ENCODE measurements around the gene MT3.
A peak's percentile ranks its signal among the peaks of the same experiment; 100 is the strongest.
"Not testable (repeated sequence)": the region's sequence is repeated elsewhere in the genome, so short reads cannot be mapped to it uniquely, and the experiment has no call there.

Gene MT3

GRCh38 chr16:56610017-56610608, 20.8 kb downstream of the MT3 start:
- DNase-seq, result no peak

DNA sequence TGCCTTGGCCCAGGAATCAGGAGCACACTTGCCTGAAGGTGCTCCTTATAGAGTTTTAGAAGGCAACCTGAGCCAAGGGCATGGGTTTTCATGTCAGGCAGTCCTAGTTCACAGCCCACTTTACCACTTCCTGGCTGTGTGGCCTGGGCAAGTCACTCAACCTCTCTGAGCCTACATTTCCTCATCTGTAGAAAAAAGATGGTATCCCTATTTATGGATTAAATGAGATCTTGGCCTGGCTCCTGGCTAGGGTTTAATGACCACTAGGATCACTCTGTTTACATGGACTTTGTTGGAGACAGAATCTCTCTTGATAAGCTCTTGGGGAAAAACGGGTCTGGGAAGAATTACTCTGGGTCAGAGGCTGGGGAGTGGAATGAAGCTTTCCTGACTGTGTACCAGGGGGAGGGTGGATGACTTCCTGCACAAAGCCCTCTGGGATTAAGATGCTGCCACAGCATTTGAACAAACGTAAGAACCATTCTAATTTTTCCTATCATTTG, 21.3 kb downstream of the MT3 start:
- no peak for DNase-seq

DNA sequence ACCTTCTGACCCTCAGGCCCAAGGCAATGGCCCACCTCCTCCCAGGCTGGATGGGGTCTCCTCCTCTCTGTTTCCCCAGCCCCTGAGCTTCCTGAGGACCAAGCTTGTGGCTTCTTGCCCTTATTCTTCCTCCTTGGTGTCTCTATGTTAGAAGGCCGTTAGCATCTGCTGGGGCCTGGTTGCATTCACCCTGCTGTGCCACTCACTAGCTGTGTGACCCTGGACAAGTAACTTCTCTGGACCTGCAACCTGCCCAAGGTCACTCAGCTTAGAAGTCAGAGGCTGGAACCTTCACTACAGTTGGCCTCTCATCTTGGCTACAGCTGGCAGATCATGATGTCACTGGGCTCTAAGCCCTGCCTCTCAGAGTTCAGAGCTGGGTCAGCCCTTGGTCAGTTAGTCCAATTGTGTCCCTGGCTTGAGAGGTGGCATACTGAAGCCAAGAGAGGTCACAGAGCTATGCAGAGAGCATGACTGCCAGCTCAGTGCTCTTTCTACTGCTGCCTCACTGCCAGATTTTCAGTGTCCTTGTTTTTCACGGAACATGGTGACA, 22.0 kb downstream of the MT3 start:
- DNase-seq, result no peak

GRCh38 chr16:56613706-56614105, 24.4 kb downstream of the MT3 start:
- DNase-seq, result no peak

DNA sequence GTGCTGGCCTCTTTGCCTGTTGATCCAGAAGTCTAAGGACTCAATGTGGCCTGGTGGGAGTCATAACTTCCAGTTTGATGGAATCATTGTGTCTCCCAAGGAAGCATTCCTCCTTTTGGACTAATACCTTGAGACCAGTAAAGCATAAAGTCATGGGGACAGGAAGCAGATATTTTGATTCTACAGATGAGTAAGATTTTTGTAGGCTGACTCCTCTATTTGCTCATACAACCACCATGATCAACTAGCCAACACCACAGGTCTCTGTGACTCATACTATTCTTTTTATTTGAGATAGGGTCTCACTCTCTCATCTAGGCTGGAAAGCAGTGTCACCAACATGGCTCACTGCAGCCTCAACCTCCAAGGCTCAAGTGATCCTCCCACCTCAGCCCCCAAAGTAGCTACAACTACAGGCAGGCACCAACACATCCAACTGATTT, 25.2 kb downstream of the MT3 start:
- DNase-seq, result no peak

DNA sequence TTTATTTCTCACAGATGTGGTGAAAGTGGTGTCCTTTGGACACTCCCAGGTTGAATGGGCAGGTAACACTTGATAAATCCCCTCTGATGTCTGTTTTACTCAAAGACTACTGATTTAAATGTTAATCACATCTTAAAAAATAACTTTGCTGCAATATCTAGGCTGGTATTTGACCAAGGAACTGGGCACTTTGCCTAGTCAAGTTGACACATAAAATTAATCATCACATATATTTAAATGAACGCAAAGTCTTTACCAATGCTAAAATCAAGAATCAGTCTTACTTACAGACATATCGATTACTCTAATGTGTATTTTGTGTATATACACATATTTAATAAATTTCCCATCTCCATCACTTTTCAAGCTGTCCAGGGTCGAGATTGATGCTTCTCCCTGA, 26.0 kb downstream of the MT3 start:
- DNase-seq, result no peak

DNA sequence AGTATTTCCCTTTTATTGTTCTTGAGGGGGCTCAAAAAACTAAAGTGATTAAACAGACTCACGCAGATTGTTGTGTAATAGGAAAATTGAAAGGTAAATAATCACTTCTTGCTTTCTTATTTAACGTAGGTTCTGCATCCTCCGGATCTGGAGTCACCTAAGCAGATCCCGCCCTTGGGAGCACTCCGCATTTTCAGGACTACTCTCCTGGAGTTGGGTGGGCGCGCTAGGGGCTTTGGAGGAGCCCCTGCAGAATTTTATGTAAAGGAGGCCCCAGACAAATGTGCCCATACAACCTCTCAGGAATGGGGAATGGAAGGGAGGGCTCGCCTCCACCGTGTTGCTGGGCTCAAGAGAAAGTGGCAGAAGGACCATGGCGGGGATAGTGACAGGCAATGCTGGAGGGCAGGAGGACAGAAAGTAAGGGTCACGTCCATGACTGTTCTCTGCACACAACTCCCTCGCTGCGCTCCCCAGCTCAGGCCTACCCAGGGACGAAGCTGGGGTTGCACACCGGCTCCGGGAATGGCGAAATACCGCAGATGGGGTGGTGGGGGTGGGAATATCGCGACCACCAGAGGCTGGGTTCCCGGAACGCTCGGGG, 27.4 kb downstream of the MT3 start:
- DNase-seq, result no peak

DNA sequence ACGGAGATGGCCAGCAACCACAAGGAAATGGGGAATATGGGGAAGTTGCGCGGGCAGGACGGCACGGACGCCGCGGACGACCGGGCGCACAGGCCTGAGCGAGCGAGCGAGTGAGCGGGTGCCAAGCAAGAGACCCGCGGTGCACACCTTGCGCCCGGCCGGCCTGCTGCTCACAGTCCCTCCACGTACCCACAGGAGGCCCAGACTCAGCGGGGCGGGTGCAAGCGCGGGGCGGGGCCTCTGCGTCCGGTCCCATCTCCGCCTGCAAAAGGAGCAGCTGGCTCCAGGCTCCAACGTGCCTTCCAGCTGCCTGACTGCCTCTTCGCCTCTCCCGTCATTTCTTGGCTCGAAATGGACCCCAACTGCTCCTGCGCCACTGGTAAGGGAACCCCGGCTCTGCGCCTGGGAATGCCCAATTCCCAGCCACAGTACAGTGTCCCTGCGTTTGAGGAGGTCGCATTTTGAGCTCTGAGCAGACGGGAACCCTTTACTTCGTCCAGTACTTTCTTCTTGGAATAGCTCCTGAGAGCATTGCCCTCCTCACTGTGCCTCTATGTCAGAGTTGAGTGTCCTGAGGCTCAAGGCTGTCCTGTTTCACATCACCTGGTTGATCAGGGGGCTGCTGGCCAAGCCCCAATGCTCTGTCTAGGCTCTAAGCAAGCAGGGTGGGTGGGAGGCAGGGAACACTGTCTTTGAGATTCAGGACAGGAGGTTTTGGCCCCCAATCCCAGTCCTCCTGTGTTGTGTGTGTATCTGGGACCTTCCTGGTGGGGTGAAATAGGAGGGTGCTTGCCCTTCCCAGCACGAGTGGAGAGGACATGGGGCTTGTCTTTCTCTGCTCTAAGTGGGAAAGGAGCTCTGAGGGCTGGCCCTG, 28.1 kb downstream of the MT3 start:
- DNase-seq, result no peak

DNA sequence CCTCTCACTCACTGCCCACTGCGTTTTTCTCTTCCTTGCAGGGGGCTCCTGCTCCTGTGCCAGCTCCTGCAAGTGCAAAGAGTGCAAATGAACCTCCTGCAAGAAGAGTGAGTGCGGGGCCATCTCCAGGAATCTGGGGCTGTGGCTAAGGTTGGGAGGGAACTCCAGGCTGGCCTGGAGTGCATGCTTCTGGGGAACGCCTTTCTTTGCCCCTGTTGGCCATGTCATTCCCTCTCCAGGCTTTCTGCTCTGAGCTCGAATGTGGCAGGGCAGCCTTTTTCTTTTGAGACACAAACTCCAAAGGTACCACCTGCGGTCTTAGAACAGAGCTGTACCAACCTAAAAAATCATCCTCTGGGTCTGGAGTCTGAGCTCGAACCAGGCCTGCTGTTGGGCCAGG, 28.8 kb downstream of the MT3 start:
- DNase-seq, result no peak

DNA sequence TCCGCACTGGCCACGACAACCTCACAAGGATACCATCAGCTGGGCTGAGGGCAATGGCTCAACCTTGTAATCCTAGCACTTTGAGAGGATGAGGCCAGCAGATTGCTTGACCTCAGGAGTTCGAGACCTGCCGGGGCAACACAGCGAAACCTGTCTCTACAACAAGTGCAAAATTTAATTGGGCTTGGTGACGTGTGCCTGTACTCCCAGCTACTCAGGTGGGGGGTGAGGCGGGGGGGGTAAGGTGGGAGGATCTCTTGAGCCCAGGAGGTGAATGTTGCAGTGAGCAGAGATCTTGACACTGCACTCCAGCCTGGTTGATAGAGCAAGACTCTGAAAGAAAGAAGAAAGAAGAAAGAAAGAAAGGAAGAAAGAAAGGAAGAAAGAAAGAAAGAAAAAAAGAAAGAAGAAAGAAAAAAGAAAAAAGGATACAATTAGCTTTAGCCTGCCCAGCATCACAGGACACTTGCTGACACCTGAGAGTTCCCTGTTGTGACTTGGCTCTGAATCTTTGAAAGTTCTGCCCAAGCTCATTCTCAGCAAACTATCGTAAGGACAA, 31.1 kb downstream of the MT3 start:
- no peak for DNase-seq

DNA sequence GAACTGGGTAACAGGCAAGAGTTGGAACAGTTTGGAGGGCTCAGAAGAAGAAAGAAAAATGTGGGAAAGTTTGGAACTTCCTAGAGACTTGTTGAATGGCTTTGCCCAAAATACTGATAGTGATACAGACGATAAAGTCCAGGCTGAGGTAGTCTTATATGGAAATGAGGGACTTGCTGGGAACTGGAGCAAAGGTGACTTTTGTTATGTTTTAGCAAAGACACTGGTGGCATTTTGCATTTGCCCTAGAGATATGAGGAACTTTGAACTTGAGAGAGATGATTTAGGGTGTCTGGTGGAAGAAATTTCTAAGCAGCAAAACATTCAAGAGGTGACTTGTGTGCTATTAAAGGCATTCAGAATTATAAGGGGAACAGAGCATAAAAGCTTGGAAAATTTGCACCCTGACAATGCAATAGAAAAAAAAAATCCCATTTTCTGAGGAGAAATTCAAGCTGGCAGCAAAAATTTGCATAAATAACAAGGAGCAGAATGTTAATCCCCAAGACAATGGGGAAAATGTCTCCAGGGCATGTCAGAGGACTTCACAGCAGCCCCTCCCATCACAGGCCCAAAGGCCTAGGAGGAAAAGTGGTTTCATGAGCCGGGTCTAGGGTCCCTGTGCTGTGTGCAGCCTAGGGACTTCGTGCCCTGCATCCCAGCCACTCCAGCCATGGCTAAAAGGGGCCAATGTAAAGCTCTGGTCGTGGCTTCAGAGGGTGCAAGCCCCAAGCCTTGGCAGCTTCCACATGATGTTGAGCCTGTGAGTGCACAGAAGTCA, 32.5 kb downstream of the MT3 start:
- DNase-seq, result not testable (repeated sequence)

GRCh38 chr16:56623184-56623583, 33.9 kb downstream of the MT3 start:
- DNase-seq, result not testable (repeated sequence)

DNA sequence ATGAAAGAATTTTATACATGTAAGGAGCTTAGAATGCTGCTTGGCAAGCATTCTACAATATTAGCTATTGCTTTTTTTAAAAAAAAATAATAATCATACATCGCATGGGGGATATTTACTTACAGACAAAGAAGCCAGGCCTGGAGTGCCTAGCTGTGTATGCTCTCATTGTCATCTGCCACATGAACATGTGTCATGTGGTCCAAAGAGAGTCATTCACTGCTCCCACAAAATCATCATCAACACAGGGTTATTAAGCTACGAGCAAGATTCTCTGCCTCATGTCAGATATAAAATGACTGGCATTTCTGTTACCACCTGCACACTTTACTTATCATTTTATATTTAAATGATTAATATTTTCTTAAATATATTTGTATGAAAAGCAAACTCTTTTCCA, 34.3 kb downstream of the MT3 start:
- no peak for DNase-seq

GRCh38 chr16:56625140-56625942, 36.0 kb downstream of the MT3 start, which contains the start of gene MT1E:
Gene MT1E, plus strand, starts transcription at chr16:56625781. Its CDS starts 71 bp downstream, at chr16:56625852.
- peak; percentile 73 for DNase-seq

- DNase-seq, result peak; percentile 73
These were observed 36.8 kb downstream of the MT3 start for GRCh38 chr16:56625943-56626654.

DNA sequence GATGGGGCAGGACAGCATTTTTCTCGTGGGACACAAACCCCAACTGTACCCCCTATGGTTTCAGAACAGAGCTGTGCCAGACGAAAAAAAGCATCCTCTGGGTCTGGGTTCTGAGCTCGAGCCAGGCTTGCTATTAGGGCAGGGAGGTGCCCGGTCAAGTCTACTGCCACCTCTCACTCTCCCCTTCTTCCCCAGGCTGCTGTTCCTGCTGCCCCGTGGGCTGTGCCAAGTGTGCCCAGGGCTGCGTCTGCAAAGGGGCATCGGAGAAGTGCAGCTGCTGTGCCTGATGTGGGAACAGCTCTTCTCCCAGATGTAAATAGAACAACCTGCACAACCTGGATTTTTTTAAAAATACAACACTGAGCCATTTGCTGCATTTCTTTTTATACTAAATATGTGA, 37.4 kb downstream of the MT3 start:
- DNase-seq, result no peak

GRCh38 chr16:56628486-56629350, 39.4 kb downstream of the MT3 start:
- no peak for DNase-seq

GRCh38 chr16:56629531-56629930, 40.2 kb downstream of the MT3 start:
- DNase-seq, result no peak

GRCh38 chr16:56630134-56630533, 40.8 kb downstream of the MT3 start:
- no peak for DNase-seq

DNA sequence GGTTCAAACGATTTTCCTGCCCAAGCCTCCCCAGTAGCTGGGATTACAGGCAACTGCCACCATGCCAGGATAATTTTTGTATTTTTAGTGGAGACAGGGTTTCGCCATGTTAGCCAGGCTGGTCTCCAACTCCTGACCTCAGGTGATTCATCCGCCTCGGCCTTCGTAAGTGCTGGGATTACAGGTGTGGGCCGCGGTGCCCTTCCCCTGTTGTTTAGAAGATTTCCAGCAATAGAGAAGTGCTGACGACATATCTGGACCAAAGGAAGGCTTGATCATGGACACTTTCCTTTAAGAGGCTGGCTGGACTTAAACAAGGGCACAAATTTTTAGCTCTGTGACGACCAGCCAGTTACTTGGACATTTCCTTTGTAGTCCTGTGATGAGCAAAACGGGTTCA, 41.9 kb downstream of the MT3 start:
- DNase-seq, result no peak
